Iris pigment epithelial cell (primary cell): ENCODE data around the gene AIFM3.
"Not testable (repeated sequence)": the region's sequence is repeated elsewhere in the genome, so short reads cannot be mapped to it uniquely, and the experiment has no call there.

ENCODE experiments used
- DNase-seq: peaks from one replicate; pipeline ENCODE4 v3.0.0-alpha.2; 2011; ENCODE audit warnings: low read depth

Gene AIFM3

DNA sequence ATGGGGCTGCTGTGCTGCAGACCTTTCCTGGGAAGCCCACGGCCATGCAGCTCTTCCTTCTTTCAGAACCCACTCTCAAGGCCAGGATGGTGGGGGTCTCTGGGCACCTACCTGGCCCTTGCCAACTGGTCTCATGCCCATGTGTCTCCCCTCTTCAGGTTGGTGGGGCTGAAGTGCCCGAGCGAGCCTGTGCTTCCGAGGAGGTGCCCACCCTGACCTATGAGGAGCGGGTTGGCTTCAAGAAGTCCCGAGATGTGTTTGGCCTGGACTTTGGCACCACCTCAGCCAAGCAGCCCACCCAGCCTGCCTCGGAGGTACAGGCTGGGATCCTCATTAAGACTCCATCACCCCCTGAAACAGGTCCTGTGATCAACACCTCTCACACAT is 25.0 kb downstream of the AIFM3 start:
- DNase-seq = no peak

DNA sequence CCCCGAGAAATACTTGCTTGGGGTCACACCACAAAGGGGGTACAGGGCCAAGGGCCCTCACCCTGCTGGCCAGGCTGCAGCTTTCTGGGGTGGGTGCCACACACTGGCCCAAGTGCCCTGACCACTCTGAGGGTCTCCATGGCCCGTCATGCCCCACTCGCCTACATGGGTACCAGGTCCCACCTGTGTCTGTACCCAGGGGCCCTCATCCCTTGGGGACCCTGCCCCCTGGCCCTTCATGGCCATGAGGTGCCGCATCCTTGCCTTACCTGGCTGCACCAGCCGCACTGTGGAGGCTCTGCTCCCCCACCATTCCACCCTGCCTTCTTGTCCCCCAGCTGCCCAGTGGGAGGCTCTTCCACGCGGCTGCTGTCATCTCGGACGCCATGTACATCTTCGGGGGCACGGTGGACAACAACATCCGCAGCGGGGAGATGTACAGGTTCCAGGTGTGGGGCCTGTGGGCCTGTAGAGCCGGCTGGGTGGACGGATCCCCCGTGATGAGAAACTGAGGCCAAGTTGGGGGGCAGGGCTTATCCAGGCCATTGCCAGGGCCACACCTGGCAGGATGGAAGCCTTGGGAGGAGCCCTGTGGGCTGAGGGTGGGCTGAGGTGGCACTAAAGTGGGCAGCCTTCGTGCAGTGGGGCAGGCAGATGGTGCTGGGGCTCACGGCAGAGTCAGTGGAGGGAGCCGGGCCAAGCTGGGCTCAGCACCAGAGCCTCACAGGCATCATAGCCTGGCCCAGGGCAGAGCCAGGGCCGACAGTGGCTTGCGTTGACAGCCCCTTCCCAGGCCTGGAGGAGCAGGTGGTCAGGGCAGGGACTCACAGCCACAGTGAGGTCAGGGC is 25.6 kb downstream of the AIFM3 start:
- DNase-seq = no peak

DNA sequence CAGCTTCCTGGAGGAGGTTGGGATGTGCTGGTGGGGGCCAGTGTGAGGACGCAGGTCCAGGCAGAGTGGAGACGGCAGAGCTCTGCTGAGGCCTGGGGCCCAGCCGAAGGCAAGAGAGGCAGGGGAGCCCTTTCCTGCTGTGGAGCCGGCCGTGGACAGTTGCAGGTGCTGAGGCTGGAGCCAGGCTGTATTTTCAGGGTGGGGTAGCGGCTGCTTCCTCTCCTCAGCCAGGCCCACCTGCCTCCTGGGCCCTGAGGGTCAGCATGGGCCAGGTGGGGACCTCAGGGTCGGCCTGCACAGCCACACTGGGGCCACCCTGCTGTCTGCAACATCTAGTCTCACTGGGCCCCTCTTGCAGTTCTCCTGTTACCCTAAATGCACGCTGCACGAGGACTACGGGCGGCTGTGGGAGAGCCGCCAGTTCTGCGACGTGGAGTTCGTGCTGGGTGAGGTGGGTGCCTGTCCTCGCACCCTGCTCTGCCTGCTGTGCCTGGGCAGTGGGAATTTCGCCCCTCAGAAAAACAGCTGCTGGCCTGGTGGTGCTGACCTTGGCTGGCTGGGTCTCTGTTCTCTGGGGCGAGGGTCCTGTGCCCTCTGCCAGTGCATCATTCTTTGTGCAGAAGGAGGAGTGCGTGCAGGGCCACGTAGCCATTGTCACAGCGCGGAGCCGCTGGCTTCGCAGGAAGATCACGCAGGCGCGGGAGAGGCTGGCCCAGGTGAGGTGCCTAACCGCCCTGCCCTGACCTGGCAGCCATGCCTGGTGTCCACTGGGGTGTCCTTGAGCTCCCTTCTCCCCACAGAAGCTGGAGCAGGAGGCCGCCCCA is 26.5 kb downstream of the AIFM3 start:
- DNase-seq = no peak

DNA sequence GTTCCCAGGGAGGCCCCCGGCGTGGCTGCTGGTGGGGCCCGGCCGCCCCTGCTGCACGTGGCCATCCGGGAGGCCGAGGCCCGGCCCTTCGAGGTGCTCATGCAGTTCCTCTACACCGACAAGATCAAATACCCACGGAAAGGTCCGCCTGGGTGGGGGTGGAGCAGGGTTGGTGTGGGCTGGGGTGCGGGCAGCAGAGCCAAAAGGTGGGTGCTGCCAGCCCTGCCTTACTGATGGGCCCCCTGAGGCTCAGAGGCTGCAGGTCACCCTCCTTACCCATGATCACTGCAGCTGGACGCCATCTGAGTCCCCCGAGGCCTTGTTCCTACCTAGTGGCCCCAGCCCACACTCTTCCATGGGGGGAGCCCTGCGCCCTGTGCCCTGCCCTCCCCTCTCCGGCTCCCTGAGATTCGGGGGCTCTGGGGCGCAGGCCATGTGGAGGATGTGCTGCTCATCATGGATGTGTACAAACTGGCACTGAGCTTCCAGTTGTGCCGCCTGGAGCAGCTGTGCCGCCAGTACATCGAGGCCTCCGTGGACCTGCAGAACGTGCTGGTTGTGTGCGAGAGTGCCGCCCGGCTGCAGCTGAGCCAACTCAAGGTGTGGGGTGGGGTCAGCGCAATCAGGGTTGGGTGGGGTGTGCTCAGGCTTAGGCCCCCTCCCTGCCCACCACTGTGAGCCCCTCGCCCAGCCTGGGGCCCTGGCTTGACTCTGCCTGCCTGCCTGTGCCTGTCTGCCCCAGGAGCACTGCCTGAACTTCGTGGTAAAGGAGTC is 27.3 kb downstream of the AIFM3 start:
- DNase-seq = no peak

DNA sequence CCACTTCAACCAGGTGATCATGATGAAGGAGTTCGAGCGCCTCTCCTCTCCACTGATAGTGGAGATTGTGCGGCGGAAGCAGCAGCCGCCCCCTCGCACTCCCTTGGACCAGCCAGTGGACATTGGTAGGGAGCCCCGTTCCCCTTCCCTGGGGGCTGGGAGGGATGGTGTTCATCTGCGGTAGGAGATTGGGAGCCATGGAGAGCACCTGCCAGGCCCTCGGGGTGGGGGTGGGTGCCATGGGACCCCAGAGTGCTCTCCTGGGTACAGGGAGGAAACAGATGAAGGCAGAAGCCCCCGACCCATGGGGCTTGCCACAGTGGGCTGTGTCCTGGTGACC is 27.8 kb downstream of the AIFM3 start:
- no peak for DNase-seq

DNA sequence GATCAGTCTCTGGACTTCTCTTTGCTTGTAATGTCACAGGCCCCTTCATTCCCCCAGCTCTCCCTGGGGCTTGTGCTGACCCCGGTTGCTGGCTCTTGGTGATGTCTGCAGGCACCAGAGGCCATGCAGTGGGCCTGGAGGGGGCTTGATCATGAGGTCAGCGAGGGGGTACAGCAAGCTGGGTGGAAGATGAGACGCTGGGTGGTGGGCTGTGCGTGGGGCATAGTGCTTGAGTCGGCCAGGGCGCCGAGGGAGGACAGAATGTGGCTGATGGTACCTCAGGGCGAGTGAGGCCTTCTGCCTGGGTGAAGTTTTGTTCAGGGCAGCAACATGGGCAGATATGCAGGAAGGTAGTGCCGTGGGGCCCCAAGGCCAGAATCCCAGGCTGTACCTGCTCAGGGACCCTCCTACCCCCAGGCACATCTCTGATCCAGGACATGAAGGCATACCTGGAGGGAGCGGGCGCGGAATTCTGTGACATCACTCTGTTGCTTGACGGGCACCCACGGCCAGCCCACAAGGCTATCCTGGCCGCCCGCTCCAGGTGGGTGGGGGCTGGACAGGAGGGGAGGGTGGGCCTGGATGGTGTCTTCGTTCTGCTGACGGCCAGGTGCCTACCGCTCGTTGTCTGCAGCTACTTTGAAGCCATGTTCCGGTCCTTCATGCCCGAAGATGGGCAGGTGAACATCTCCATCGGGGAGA is 28.4 kb downstream of the AIFM3 start:
- no peak for DNase-seq

DNA sequence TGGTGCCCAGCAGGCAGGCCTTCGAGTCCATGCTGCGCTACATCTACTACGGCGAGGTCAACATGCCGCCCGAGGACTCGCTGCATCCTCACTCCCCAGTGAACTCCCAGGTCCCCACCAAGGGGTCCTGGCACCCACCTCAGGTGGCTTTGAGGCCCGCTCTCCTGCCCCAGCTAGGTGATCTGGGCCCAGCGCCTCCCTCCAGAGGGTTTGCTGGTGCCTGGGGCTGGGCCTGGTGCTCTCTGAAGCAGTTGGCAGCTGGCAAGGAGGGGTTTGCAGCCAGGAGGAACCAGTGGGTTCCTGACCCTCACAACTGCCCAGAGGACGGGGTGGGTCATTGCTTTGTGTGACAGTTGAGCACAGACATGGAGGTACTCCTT is 29.0 kb downstream of the AIFM3 start:
- no peak for DNase-seq

DNA sequence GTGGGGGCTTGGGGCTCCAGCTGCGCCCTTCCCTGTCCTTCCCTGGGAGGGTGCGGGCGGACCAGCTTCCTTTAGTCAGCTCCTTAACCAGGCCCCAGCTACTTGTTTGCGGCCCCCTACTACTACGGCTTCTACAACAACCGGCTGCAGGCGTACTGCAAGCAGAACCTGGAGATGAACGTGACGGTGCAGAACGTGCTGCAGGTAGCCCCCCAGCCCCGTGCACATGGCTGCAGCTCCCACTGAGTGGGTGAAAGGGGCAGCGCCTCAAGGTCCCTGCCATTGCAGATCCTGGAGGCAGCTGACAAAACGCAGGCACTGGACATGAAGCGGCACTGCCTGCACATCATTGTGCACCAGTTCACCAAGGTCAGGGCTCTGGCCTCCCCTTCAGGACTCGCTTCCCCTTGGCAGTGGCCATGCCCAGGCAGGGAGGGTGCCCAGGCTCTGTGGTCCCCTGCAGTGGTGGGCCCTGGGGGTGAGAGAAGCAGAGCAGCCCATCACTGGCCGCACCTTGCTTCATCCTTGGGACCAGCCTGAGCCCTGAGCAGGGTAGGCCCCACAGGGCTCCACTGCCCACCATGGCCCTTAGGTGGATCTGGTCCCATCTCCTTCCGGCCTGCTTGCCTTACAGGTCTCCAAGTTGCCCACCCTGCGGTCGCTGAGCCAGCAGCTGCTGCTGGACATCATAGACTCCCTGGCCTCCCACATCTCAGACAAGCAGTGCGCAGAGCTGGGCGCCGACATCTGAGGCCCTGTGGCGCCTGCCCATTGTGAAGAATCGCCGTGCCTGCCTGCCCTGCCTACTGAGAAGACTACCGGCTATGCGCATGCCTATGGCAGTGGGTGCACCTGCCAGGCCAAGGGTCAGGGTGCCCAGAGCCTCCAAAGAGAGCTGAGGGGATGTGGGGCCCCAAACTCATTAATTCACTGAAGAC is 29.8 kb downstream of the AIFM3 start:
- DNase-seq = no peak

DNA sequence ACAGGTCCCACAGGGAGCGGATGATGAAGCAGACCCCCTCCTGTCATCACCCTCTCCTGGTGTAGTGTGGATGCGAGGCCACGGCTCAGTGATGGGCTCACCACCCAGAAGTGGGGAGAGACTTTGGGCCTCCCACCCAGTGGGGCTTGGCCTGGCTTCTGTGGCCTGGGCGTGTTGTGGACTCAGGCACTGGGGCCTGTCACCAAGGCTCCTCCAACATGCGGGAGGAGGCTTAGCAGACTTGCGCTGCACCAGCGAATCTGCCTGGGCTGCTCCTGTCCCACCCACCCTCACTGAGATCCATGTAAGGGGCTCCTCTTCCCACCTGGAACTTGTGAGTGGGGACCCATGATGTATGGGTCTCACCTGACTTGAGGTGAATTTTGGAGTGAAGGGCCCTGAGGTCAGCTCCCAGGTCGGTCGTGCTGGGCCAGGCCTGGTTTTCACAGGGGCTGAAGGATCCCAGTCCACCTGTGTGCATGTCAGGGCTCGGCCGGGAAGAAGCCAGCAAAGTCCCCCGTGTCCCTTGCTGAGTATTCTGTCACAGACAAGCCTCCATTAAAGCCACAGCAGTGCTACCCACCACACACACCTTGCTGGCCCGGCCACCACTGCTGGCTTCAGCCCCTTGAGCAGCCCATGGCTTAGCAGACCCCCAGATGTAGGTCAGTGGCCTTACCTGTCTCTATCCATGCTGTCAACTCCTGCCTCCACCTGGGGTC is 30.6 kb downstream of the AIFM3 start:
- no peak for DNase-seq

DNA sequence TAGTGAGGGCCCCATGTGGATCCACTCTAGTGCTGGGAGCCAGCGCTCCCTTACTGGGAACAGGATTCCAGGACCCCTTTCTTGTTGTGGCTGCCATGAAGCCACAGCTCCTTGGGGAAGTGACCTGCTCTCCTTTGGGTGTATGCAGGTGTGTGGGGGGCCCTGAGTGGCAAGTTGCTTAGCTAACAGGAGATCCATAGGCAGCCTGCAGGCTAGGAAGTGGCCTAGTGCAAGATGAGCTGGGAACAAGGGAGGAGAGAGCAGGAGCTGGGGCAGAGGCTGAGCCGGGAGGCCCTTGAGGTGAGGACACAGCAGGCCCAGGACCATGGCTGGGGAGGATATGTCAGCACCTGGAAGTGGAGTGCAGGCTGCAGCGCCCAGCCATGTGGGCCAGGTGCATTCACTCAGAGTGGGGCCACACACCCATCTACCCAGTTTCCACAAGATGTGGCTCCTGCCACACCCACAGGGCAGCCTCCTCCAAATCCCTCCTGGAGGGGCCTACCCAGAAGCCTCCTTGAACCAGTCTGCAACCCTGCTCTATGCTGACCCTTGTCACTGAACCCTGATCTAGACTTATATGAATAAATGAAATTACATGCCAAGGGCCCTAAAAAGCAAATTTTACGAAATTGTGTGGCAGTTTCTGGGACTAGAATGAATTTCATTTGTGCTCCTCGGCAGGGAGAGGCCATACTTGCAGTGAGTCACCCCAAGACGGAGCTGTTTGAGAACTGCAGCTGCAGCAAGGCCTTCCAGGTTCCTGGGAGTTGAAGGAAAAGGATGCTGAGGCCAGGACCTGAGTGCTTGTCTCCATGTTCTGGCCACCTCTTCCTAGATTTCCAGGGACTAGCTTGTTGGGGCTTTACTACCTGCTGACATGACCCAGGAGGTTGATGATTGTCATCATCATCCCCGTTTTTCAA is 31.6 kb downstream of the AIFM3 start:
- peak; percentile 35 for DNase-seq

DNA sequence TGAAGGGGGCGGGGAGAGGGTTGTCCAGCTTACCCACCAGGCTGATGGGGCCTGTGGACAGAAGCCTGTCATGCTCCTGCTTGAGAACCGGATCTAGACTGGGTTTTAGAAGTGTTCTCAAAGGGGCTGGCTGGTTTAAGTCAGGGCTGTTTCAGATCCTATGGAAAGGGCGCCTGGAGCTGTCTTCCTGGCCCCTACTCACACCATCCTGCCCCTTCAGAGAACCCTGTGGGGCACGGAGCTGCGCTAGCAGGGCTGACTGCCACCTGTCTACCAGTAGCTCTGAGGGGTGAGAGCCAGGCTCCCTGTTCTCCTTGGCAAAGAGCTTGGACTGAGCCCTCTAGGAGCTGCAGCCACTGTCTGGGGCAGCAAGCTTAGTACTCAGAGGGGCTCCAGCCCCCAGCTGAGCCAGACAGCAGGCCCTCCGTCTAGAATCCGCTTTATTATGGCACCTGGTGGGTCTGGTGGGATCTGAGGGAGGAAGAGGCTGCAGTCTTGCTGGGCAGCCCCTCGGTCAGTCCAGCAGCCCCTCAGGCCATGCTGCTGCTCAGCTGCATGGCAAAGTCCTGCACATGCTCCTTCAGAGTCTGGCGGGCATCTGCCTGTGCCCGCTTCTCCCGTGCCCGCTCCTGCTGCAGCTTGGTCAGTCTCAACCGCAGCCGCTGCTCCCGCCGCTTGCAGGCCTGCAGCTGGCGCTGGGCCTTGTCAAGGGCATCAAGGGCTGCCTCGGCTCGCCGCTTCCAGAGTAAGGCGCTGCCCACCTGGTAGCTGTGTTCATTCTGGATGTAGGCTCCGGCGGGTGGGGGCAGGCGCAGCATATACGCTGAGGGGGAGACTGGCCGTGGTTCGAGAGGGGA is 32.5 kb downstream of the AIFM3 start:
- no peak for DNase-seq

DNA sequence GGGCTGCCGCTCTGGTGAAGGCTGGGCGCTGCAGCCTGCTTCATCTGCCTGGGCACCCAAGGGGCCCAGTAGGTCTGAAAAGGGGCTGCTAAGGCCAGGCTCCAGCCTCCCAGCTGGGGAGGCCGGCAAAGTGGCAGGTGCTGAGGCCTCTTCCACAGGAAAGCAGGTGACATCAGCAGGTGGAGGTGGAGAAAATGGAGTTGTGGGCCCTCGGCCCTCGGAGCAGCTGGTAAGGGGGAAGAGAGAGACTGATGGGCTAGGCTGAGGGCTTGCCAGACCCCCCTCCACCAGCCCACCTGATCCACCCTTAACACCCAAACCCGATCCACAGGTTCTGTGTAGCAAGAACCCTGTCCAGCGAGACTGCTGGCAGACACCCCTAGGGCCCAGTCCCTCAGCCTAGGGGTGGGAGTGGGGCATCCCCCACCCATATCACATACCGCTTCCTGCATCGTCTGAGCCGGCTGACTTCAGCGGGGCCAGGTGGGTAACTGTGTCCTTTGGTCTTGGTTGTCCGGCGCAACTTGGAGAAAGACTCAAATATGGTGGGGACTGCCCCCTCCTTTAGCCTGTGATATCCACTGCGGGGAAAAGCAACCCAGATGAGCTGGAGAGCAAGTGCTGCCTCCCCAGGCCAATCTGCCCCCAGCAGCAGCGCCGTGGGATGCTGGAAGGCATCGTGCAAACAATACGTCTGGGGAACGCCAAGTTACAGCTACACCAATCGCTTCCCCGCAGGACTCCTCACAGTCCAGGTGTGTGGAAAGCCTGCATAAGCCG is 33.3 kb downstream of the AIFM3 start:
- no peak for DNase-seq

DNA sequence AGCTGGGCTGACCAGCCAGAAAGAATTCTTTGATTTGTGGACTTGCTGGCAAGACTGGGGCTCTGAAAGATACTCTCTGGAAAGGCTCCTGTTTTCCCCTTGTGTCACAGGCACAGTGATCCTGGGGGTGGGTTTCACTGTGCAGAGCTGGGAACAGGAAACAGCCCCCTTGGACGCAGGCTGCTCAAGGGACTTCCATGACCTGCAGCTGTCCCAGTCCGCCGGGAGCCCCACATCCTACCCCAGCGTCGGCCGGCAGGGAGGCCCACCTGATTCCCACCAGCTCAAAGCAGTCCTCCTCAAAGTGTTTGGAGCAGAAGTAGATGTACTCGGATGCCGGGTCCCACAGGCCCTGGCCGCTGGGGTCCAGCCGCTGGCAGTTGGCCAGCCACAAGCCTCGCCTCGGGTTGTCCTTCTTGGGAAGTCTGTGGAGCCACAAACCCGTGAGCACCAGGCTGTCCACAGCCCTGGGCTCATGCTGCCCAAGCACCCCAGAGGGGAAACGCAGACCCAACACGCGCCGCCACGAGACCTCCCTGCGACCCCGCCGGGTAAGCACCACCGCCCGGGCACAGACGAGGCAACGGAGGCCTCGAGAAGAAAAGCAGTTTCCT is 34.0 kb downstream of the AIFM3 start:
- no peak for DNase-seq

DNA sequence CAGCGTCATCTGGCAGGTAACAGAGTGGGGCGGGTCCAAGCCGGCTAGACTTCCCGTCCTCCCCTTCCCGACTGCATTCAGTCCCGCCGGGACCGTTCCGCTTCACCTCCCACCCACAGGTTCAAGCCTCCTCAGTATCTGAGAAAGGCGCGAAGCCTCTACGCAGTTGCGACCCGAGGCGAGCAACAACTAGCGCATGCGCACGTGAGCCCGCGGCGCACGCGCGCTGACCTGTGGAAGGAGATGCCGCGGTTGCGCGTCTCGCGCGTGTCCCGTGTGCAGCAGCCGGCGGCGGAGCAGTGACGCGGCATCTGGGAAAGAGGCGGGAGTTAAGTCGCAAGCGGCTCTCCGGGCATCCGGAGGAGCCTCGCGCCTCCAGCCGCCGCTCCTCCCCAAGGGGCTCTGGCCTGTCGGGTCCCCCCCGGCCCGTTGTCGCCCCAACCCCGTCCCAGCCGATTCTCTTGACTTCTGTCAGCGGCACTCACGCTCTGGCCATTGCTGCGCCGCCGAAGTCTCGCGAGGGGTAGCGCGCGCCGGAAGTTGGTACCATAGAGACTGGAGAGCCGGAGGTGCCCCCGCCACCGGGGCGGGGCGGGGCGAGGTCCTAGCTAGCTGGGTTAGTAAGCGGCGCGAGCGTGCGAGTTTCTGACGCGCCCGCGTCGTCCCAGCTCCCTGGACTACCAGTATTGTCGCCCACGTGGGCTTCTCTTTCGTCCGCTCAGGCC is 34.7 kb downstream of the AIFM3 start, which contains the start of gene THAP7:
THAP7 (minus strand) TSS at position 518 of the 725 bp plus-strand sequence; CDS start at position 311, 207 bp downstream.
- DNase-seq = peak; percentile 95

DNA sequence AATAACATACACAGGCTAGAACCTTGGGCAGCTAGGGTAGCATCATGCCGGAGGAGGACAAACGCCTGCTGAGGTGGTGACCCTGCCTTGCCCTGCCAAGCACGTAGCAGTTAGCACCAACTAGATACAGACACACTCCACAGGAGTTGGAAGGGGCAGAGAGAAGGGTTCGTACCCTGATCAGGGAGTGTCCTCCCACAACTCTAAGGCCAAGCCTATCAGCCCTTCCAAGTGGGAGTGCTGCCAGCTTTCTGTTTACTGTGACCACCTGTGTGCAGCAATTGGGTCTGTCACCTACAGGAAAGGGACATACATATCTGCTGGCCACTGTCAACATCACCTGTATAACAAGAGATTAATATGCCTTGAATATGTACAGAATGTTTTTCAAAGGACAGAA is 36.7 kb downstream of the AIFM3 start:
- DNase-seq = no peak

DNA sequence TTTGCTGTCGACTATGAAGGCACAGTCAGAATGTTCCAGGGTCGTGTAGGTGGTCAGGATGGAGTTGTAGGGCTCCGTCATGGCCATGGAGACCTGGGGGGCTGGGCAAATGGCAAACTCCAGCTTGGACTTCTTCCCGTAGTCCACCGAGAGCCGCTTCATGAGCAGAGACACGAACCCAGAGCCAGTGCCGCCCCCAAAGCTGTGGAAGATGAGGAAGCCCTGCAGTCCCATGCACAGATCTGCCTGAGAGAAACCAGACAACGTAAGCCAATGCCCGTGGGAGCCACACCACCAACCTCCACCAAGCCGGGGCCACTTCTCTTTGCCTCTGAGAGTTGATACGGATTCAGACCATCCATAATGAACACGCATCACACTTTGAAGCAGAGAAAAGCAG is 42.2 kb downstream of the AIFM3 start:
- not testable (repeated sequence) for DNase-seq
